Mammary epithelial cell (primary cell): Measurements from ENCODE around the gene LPAR5.

Source experiments
- CTCF ChIP-seq, 2 donors: IDR thresholded peaks in 1 of 2; conservative IDR thresholded peaks in 1 of 2; 2 replicates each; pipeline ENCODE4 v1.5.1; 2011 to 2012; ENCODE audit warnings: inconsistent platforms in 2 of 2, low read length in 2 of 2, mild to moderate bottlenecking in 2 of 2, control low read depth in 1 of 2, low read depth in 1 of 2; ENCODE audit not compliant: insufficient read depth in 1 of 2; ENCODE audit errors: extremely low read depth in 1 of 2
- EZH2 ChIP-seq: IDR thresholded peaks from 2 replicates; pipeline ENCODE4 v1.6.1; 2012; ENCODE audit warnings: low read length, inconsistent platforms, borderline replicate concordance

DNA sequence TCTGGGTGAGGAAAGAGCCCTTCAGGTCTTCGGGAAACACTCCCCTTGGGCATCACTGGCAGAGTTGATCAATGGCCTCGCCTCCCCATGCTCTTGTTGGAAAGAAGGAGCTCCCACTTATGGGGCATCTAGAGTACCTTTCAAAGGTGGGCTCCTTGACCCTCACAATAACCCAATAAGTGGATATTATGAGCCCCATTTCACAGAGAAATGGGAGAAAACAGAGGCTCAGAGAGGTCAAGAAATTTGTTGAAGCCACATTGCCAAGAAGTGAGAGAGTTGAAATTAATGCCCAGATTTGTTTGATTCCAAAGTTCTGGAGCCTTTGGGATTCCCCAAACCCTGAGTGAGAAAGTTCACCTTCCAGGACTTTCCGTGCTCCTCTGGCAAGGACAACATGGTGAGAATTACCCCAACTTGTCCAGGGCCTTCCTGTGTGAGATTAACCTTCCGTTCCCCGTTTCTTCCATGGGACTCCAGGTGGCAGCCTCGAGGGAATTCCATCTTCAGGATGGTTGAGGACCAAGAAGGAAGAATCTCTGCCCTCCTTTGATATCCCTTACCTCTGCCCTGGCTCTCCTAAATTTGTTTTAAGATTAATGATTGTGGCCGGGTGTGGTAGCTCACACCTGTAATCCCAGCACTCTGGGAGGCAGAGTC lies 21.1 kb downstream of the LPAR5 start:
- TF ChIP-seq EZH2 (no peak), CTCF (conservative IDR thresholded peaks at IDR 0.05 in 1 of 2, IDR thresholded peaks at IDR 0.05 in 1 of 2; ENCODE audit: extremely low read depth in 1 of 2, insufficient read depth in 1 of 2, low read depth in 1 of 2, low read length in 2 of 2) (peak; percentile 31 to 35)
